Renal cortical epithelial cell (primary cell): Measurements from ENCODE around the gene TINAG. TPM values are rescaled to one million over a fixed set of nuclear protein-coding genes. Genes with fewer than 3 reads are reported as not detected.

ENCODE experiments used
- DNase-seq: peaks from one replicate; pipeline ENCODE4 v3.0.0-alpha.2; 2011; ENCODE audit warnings: low read depth
- total RNA-seq: library from RNA; depleted of rRNA; stranded (reverse); fragments of >200 nt; gene quantifications from 2 replicates; pipeline ENCODE4 v1.2.3, GENCODE V29; 2014

The TINAG gene
- total RNA-seq = 5.9 and 16.5 TPM in 2 replicates

DNA sequence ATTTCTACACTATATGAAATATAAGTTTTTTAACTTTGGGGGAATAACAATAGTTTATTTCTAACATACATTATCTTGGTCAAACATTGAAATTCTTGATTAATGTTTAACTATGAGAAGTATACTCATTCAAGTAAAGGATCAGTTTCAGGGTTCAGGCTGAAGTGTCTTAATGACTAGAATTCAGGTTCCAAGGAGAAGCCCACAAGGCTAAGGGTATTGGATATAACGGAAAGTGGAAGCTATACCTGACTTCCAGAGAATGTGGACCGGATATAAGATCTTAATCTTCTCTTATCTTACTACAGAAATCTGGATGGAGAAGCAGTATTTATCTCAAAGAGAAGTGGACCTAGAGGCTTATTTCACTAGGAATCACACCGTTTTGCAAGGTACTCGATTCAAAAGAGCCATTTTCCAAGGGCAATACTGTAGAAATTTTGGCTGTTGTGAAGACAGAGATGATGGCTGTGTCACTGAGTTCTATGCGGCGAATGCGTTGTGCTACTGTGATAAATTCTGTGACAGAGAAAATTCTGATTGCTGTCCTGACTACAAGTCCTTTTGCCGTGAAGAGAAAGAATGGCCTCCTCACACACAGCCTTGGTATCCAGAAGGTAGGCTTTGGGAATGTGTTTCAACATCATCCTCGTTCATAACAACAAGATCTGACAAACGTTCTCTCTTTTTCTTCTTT lies at the start of gene TINAG:
Gene TINAG (plus strand): TSS at position 153 of the 697 bp plus-strand sequence. CDS start 110 bp downstream, at position 263.
- DNase-seq = peak; percentile 52

- no peak for DNase-seq
These were observed 48.2 kb upstream of the TINAG start for GRCh38 chr6:54260025-54260424.

DNA sequence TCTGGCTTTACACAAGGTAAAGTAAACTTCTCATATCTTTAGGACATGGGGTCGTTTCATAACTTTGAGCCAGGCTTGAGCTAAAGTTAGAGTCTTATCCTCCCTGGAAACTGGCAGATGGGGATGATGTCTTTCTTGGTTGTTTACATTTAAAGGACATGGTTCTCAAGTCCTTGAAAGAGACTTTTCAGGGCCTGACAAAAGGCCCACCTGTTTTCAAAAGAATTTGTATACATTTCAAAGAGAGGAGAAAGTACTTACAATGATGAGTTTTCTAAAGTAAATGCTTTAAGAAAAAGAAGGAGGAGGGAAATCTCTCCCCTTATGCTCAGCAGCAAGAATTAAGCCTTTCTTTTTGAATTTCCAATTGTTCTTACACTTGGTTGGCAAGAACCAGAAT lies 45.7 kb upstream of the TINAG start:
- DNase-seq = no peak

DNA sequence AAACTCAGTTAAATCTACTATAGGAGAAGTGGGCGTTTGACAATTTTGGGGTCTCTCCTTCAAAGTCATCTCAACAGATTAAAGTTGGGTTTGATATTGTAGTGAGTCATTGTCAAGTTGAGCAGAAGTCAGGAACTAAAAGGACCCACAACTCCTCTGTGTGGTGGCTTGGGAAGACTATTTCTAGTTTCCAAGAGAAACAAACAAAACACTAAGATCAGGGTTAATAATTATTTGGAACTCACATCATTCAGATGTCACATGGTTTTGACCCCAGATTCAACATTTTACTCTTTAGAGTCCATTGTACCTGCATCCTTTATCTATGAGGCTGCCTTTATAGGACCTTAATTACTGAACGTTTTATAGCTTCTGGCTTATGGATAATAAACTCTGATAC lies 45.3 kb upstream of the TINAG start:
- peak; percentile 92 for DNase-seq

DNA sequence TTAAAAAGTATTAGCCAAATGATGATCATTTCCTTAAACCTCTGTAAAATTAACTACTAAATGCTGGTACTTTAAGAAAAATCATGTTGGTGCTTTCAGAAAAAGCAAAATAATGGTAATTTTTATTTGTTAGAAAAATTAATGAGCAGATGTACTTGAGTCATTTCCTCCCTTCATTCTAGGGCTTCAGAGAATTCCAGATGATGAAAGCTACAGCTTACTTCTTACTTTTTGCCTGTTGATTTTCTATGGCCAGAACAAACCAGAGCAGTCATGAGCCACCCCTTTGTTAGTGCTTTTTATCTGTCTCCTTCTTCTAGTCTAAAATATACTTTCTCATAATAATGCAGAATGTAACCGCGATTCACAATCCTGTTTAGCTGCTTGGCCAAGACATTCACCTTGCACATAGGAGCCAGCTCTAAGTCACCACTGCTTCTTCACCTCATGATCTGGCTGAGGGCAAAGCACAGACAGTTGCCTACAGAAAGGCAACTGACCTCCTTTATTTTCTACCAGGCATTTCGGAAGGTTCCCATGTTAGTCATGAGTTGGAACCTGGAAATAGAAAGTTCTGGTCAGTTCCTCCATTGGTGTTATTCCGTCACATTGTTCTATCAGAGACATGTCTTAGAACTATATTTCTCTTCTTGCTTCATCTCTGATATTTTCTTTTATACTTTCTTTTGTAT lies 43.5 kb upstream of the TINAG start:
- DNase-seq = peak; percentile 41

GRCh38 chr6:54266400-54266923 lies 41.8 kb upstream of the TINAG start:
- no peak for DNase-seq

DNA sequence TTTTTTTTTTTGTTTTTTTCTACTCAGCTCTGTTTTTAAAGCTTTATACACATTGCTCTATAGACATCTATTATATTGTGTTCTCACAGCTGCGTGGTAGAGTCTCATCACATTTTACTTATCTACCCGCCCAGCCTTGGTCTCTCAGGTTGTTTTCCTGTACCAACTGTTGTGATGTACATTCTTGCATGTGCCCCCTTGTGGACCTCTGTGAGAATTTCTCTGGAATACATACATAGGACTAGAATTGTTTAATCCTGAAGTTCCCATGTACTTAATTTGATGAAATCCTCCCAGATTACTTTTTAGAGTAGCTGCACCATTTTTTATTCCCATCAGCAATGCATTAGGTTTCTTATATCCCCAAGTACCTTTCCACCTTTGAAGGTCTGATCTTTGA lies 40.4 kb upstream of the TINAG start:
- DNase-seq = peak; percentile 68

- DNase-seq = no peak
These were observed 34.9 kb upstream of the TINAG start for GRCh38 chr6:54273214-54273820.

- no peak for DNase-seq
These were observed 33.9 kb upstream of the TINAG start for GRCh38 chr6:54274383-54274782.

- peak; percentile 61 for DNase-seq
These were observed 26.1 kb upstream of the TINAG start for GRCh38 chr6:54282186-54282585.

DNA sequence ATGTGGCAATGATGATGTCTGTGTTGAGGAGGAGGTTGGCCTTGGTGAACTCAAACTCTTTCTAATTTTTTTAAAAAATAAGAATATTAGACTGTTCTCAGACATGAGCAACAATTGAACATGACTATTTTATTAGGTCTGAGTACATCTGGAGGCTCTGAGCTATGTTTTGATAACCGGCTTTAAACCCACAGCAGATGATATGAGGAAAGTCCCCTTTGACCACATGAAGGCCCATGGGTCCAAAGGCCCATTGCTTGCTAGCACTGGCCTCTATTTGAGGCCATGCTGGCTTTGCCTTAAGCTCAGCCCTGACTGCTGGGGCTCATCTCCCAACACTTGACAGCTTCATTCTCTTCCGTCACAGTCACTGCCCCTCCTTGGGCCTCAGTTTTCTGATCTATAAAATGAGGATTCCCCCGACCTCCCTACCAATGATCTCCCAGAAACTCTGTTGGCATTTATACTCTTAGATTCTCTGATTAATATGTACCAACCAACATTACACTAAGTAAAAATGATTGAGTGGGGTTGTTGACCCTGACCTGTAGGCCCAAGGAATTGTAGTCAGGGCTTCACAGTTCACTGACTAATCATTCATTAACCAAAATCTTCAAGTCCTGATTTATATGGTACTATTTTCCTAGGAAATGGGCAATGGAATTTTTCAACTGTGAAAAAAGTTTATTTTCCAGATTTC lies 23.9 kb upstream of the TINAG start:
- peak; percentile 88 for DNase-seq

DNA sequence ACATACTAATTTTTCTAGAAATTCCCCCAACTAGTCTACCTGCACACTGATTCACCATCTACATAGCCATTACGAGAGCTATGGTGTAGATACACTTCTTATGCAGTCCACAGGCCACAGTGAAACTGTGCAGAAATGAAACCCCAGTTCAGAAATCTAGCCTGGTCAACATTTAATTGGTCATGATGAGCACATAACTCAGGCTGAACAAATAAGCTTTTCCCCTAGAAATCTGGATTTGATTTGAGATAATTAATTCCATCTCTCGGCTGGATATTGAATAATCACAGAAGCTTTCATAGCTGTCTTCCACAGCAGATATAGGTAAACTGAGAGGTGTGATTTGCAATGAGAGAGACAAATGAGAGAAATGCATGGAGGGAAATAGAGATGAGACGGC lies 22.6 kb upstream of the TINAG start:
- no peak for DNase-seq

GRCh38 chr6:54286141-54286540 lies 22.1 kb upstream of the TINAG start:
- peak; percentile 85 for DNase-seq

- DNase-seq = no peak
These were observed 19.8 kb upstream of the TINAG start for GRCh38 chr6:54288474-54288873.

GRCh38 chr6:54289426-54289825 lies 18.8 kb upstream of the TINAG start:
- DNase-seq = no peak

DNA sequence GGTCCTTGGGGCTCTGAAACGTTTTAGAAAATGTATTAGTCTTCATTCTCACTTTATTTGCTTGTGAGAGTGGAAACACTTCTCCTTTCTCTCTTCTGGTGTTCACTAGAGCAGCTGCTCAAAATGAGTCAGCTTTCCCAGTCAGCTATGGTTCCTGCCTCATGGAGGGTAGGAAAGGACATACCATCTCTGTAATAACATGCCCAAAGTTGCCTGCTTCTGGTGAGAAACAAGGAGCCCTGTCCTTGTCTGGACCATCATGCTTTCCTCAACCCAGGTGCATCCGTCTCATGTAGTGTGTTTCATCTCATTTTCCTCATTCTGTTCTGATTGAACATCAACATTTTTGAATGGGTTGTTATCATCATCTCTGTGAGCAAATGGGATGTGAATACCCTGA lies 17.1 kb upstream of the TINAG start:
- DNase-seq = peak; percentile 92

- peak; percentile 98 for DNase-seq
These were observed 16.5 kb upstream of the TINAG start for GRCh38 chr6:54291738-54292137.

DNA sequence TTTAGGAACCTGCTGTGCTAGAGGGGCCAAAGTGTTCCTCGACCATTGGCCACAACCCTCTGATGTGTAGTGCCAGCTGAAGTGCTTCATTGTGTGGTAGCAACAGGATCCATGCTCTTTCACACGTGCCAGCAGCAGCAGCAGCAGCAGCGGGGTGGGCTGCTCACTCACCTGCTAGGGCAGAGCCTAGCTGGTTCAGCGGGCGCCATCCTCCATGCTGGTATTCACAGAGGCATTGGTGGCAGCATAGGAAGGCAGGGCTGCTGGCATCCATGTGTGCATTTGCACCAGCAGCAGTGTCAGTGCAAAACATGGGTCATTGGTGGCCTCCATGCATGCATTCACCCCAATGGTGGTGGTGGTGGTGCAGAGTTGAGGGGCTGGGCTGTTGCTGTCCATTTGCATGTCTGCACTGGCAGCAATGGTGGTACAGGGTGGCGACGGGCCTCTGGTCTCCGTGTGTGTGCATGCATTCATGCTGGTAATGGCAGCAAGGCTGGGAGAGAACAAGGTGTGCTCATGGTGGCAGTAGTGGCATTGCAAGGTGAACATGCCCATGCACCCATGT lies 13.2 kb upstream of the TINAG start:
- no peak for DNase-seq

DNA sequence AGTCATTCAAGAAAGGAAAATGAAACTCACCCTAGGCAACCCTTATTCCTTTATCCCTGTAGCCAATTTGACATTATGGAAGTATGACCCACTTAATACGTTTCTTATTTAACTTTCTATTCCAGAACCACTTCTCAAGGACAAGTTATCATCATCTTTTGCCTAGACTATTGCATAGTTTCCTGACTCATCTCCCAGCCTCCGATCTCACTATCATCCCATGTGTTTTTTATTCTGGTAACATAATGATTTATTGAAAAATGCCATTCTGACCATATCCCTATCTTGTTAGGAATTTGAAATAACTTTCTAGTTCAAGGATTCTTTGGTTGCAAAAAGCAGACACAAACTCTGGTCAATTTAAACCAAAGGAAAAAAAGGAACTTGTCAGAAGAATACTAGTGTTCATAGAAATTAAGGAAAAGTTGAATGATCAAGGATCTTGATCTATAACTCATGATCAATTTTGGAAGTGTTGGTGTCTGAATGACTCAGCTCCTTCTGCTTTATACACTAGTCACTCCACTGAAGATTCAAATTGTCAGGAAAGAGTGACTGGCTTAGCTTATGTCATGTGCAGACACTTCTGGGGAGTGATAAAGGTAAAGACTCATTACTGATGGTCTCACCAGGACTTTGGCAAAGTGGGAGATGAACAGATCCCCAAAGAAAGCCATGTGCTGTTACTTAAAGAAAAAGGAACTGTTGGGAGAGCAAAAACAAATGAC lies 8.5 kb upstream of the TINAG start:
- DNase-seq = no peak

DNA sequence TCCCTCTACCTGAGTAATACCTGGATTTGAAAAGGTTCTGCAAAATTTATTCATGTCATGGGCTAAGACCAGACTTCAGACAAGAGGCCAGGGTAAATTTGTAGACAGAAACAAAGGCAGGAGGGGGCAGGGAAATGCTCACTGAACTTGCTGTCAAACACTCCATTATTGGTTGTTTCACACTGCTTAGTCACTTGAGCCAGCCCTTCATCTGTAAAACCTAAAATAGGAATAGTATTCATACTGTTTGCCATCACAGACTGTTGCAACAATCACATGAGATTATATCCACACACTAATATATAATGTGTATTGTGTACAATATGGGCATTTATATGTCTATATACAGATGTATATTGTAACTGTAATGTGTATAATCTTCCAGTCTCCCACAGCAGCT lies 6.5 kb upstream of the TINAG start:
- peak; percentile 51 for DNase-seq

DNA sequence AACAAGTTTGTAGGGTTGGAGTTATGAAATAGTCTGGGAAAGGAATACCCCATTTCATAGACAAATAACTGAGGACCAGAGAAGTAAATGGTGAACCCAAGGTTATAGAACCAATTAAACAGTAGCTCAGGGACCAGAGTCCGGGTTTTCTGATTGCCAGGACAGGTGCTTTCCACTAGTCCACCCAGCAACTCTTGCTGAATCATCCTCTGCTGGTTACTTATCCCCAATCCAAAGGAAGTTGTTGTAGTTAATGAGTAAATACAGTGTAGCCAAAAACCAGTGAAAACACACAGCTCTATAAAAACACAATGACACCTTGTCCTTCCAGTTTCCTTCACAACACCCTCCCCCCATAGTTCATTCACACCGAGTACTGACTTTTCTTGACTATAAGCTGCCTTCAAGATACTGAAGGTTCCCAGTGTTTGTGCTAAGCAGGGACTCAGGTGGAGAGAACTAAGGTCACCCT lies 766 bp upstream of the TINAG start:
- peak; percentile 99 for DNase-seq
